Measurements from ENCODE around the gene DELE1. TPM values are rescaled to one million over a fixed set of nuclear protein-coding genes. Genes with fewer than 3 reads are reported as not detected.

The DELE1 gene
- total RNA-seq, 1 experiment from 2014 or later = 81.5 TPM

DNA sequence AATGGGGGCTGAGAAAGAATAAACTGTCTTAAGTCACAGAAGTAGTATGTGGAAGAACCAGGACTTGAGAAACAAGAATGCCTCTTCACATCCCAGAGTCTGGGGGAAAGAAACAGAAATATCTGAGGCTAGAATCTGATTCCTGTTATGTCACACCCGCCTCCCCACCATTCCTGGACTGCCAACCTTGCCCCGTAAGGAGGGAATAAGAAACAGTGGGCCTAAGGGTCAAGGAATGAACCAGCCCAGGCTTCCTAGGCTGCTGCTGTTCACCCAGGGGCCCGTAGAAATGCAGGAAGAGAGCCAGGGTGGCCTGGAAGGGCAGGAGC is 49.8 kb upstream of the DELE1 start:
- H3K9me3 Mint-ChIP-seq = no peaks in the 10 kb centered on the region
- no peak for ATAC-seq
- H3K4me1 Mint-ChIP-seq = peaks cover 62% of the 10 kb centered on the region
- H3K27ac Mint-ChIP-seq = peak overlapping the region; percentile 98
- H3K36me3 Mint-ChIP-seq = peaks cover 15% of the 10 kb centered on the region
- peak overlapping the region; percentile 76 for H3K4me3 Mint-ChIP-seq
- POLR2A ChIA-PET = interaction anchor here (1.6 to 7.1 kb wide), 3 partner anchors 24 to 59 kb away, joined by 4 to 66 read pairs (median 19); no protein-coding TSS in a partner anchor
- TF ChIP-seq ZNF138 (CRISPR knock-in tag; conservative IDR thresholded peaks at IDR 0.05) (no peak), NR3C1 (CRISPR knock-in tag; conservative IDR thresholded peaks at IDR 0.05; ENCODE audit: low read depth) (no peak), TP53 (CRISPR knock-in tag; IDR thresholded peaks at IDR 0.05) (no peak), EMX1 (CRISPR knock-in tag; IDR thresholded peaks at IDR 0.05) (no peak), NR2C2 (CRISPR knock-in tag; IDR thresholded peaks at IDR 0.05) (no peak), ZNF121 (CRISPR knock-in tag; IDR thresholded peaks at IDR 0.05) (no peak), TEAD1 (CRISPR knock-in tag; IDR thresholded peaks at IDR 0.05) (no peak), RELA (CRISPR knock-in tag; IDR thresholded peaks at IDR 0.05; ENCODE audit: borderline replicate concordance) (no peak), CREB1 (CRISPR knock-in tag; IDR thresholded peaks at IDR 0.05) (no peak), GTF2I (CRISPR knock-in tag; conservative IDR thresholded peaks at IDR 0.05) (no peak), ESRRA (CRISPR knock-in tag; IDR thresholded peaks at IDR 0.05; ENCODE audit: borderline replicate concordance) (no peak), ZNF219 (CRISPR knock-in tag; IDR thresholded peaks at IDR 0.05; ENCODE audit: borderline replicate concordance) (no peak), ZNF416 (CRISPR knock-in tag; IDR thresholded peaks at IDR 0.05) (no peak)
- TF ChIP-seq, protein P1, sequence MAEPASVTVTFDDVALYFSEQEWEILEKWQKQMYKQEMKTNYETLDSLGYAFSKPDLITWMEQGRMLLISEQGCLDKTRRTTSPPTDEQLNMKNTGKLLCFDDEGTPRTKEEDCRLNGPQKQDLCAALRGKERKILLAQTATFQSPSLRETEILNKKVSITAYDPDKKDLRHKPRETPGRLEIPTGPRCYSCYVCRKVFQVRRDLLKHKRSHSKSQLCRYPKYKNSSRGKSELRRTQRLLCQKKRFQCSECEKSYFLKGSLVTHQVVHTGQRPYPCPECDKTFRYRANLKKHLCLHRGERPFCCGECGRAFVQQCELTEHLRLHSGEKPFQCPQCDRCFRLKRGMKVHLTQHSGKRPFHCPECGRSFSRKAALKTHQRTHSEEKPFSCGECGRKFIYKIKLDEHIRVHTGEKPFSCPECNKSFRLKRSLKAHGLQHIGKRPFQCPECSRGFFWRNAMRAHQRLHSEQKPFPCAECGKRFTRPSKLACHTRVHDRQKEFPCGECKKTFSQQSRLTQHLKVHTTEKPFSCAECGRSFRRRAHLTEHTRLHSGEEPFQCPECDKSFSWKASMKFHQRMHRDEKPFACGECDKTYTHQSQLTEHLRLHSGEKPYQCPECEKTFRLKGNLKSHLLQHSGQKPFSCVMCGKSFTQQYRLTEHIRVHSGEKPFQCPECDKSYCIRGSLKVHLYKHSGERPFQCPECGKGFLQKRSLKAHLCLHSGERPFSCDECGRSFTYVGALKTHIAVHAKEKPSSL (CRISPR knock-in tag; conservative IDR thresholded peaks at IDR 0.05) = no peak
- TF ChIP-seq, protein P2, sequence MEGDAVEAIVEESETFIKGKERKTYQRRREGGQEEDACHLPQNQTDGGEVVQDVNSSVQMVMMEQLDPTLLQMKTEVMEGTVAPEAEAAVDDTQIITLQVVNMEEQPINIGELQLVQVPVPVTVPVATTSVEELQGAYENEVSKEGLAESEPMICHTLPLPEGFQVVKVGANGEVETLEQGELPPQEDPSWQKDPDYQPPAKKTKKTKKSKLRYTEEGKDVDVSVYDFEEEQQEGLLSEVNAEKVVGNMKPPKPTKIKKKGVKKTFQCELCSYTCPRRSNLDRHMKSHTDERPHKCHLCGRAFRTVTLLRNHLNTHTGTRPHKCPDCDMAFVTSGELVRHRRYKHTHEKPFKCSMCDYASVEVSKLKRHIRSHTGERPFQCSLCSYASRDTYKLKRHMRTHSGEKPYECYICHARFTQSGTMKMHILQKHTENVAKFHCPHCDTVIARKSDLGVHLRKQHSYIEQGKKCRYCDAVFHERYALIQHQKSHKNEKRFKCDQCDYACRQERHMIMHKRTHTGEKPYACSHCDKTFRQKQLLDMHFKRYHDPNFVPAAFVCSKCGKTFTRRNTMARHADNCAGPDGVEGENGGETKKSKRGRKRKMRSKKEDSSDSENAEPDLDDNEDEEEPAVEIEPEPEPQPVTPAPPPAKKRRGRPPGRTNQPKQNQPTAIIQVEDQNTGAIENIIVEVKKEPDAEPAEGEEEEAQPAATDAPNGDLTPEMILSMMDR (IDR thresholded peaks at IDR 0.05) = no peak
- TF ChIP-seq, protein P3, sequence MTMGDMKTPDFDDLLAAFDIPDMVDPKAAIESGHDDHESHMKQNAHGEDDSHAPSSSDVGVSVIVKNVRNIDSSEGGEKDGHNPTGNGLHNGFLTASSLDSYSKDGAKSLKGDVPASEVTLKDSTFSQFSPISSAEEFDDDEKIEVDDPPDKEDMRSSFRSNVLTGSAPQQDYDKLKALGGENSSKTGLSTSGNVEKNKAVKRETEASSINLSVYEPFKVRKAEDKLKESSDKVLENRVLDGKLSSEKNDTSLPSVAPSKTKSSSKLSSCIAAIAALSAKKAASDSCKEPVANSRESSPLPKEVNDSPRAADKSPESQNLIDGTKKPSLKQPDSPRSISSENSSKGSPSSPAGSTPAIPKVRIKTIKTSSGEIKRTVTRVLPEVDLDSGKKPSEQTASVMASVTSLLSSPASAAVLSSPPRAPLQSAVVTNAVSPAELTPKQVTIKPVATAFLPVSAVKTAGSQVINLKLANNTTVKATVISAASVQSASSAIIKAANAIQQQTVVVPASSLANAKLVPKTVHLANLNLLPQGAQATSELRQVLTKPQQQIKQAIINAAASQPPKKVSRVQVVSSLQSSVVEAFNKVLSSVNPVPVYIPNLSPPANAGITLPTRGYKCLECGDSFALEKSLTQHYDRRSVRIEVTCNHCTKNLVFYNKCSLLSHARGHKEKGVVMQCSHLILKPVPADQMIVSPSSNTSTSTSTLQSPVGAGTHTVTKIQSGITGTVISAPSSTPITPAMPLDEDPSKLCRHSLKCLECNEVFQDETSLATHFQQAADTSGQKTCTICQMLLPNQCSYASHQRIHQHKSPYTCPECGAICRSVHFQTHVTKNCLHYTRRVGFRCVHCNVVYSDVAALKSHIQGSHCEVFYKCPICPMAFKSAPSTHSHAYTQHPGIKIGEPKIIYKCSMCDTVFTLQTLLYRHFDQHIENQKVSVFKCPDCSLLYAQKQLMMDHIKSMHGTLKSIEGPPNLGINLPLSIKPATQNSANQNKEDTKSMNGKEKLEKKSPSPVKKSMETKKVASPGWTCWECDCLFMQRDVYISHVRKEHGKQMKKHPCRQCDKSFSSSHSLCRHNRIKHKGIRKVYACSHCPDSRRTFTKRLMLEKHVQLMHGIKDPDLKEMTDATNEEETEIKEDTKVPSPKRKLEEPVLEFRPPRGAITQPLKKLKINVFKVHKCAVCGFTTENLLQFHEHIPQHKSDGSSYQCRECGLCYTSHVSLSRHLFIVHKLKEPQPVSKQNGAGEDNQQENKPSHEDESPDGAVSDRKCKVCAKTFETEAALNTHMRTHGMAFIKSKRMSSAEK (CRISPR knock-in tag; IDR thresholded peaks at IDR 0.05; ENCODE audit: borderline replicate concordance) = no peak
- TF ChIP-seq, protein P4, sequence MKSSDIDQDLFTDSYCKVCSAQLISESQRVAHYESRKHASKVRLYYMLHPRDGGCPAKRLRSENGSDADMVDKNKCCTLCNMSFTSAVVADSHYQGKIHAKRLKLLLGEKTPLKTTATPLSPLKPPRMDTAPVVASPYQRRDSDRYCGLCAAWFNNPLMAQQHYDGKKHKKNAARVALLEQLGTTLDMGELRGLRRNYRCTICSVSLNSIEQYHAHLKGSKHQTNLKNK (CRISPR knock-in tag; IDR thresholded peaks at IDR 0.05) = no peak
- TF ChIP-seq, protein P5, sequence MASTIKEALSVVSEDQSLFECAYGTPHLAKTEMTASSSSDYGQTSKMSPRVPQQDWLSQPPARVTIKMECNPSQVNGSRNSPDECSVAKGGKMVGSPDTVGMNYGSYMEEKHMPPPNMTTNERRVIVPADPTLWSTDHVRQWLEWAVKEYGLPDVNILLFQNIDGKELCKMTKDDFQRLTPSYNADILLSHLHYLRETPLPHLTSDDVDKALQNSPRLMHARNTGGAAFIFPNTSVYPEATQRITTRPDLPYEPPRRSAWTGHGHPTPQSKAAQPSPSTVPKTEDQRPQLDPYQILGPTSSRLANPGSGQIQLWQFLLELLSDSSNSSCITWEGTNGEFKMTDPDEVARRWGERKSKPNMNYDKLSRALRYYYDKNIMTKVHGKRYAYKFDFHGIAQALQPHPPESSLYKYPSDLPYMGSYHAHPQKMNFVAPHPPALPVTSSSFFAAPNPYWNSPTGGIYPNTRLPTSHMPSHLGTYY (CRISPR knock-in tag; IDR thresholded peaks at IDR 0.05) = no peak
- TF ChIP-seq, protein P6, sequence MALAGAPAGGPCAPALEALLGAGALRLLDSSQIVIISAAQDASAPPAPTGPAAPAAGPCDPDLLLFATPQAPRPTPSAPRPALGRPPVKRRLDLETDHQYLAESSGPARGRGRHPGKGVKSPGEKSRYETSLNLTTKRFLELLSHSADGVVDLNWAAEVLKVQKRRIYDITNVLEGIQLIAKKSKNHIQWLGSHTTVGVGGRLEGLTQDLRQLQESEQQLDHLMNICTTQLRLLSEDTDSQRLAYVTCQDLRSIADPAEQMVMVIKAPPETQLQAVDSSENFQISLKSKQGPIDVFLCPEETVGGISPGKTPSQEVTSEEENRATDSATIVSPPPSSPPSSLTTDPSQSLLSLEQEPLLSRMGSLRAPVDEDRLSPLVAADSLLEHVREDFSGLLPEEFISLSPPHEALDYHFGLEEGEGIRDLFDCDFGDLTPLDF (CRISPR knock-in tag; IDR thresholded peaks at IDR 0.05) = no peak
- TF ChIP-seq, protein P7, sequence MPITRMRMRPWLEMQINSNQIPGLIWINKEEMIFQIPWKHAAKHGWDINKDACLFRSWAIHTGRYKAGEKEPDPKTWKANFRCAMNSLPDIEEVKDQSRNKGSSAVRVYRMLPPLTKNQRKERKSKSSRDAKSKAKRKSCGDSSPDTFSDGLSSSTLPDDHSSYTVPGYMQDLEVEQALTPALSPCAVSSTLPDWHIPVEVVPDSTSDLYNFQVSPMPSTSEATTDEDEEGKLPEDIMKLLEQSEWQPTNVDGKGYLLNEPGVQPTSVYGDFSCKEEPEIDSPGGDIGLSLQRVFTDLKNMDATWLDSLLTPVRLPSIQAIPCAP (CRISPR knock-in tag; IDR thresholded peaks at IDR 0.05) = no peak
- CTCF ChIA-PET = interaction anchor here (10.0 kb wide), 1 partner anchor 60 kb away, joined by 406 read pairs; no protein-coding TSS in a partner anchor
- H3K27me3 Mint-ChIP-seq (ENCODE audit: low read depth) = no peaks in the 10 kb centered on the region
- DNase-seq (ENCODE audit: low spot score) = no peak
